ENCODE results near the gene DNAJC1. TPM values are rescaled to one million over a fixed set of nuclear protein-coding genes. Genes with fewer than 3 reads are reported as not detected.
"Not testable (repeated sequence)": the region's sequence is repeated elsewhere in the genome, so short reads cannot be mapped to it uniquely, and the experiment has no call there.

The DNAJC1 gene
- total and polyA plus RNA-seq, 3 donors from 2014 or later: 16.7 to 59.6 (median 59.0) TPM

DNA sequence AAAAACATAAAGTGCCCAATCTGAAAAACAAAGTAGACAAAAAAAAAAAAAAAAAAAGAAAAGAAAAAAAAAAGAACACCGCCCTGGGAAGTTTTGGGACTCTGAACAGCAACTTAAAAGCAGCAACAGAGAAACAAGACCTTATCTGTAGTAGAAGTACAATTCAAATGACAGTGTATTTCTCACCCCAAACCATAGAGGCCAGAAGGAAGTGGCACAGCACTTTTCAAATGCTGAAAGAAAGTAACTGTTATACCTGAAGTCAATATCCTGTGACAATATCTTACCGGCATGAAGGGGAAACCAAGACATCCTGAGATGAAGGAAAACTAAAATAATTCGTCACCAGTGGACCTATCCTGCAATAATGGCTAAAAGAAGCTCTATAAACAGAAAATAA, 112.1 kb downstream of the DNAJC1 start:
- H3K36me3 ChIP-seq (ENCODE audit: low read depth, missing control alignments): no peaks in the 10 kb centered on the region

DNA sequence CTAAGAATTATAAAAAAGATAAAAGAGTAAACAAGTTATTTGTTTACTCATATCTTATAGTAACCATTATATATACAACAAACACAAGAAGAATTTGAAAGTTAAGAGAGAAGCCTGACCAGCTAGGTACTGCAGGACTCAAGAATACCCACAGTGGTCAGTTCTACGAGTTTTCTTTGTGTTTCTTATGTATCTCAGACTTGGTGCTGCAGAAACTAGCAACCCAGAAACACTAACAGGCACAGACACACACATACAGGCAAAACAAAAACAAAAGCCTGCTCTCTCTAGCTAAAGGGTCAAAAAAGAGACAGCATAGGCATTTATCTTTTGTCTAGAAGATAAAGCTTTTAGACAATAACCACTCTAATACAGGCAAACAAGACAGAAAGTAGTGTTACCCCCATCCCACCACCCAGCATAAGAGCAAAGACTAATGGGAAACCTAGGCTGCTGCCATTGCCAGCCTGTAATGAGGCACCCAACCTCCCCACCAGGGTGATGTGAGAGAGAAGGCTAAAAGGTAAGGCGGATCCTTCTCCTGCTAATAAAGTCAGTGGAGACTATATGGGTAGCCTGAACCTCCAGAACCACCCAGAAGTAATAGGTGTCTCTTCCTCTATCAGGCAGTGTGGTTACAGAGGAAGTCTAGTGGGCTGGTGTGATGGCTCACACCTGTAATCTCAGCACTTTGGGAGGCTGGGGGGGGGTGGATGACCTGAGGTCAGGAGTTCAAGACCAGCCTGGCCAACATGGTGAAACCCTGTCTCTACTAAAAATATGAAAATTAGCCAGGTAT, 113.9 kb downstream of the DNAJC1 start:
- no peaks in the 10 kb centered on the region for H3K36me3 ChIP-seq (ENCODE audit: low read depth, missing control alignments)
- intact Hi-C loops (cut with DNase I; ENCODE audit: low total_unique reads): no loop called here
- WGBS, 2 donors: 84 to 88% methylated on average over 2 of the region's 2 CpGs
- no peaks in the 10 kb centered on the region for H3K27me3 ChIP-seq
- no peaks in the 10 kb centered on the region for H3K4me1 ChIP-seq
- no peak for DNase-seq
- H3K27ac ChIP-seq: no peak overlapping the region
- TF ChIP-seq CTCF (IDR thresholded peaks at IDR 0.05): no peak
- no peak for TF ChIP-seq POLR2A (IDR thresholded peaks at IDR 0.05)
- no peak overlapping the region for H3K4me3 ChIP-seq
- no peaks in the 10 kb centered on the region for H3K9me3 ChIP-seq

More for the DNA sequence above, 112.1 kb downstream of the DNAJC1 start:
- Histone ChIP-seq H3K27me3 (no peaks in the 10 kb centered on the region), H3K4me1 (no peaks in the 10 kb centered on the region), H3K4me3 (no peak overlapping the region), H3K27ac (no peak overlapping the region), H3K9me3 (no peaks in the 10 kb centered on the region)
- no peak for DNase-seq
- WGBS, 2 donors: 90 to 99% methylated on average over 3 of the region's 3 CpGs
- TF ChIP-seq POLR2A (IDR thresholded peaks at IDR 0.05) (no peak), CTCF (IDR thresholded peaks at IDR 0.05) (no peak)
- intact Hi-C loops (cut with DNase I; ENCODE audit: low total_unique reads): no loop called here

- Histone ChIP-seq H3K4me3 (no peak overlapping the region), H3K36me3 (ENCODE audit: low read depth, missing control alignments) (no peaks in the 10 kb centered on the region), H3K9me3 (no peaks in the 10 kb centered on the region), H3K27me3 (no peaks in the 10 kb centered on the region), H3K4me1 (no peaks in the 10 kb centered on the region), H3K27ac (no peak overlapping the region)
- intact Hi-C loops (cut with DNase I; ENCODE audit: low total_unique reads): no loop called here
- TF ChIP-seq CTCF (IDR thresholded peaks at IDR 0.05): no peak
- TF ChIP-seq POLR2A (IDR thresholded peaks at IDR 0.05): no peak
- no peak for DNase-seq
- WGBS, 2 donors: 72% methylated on average over 5 of the region's 5 CpGs
These were observed 114.6 kb downstream of the DNAJC1 start for GRCh38 chr10:21888959-21889358.

DNA sequence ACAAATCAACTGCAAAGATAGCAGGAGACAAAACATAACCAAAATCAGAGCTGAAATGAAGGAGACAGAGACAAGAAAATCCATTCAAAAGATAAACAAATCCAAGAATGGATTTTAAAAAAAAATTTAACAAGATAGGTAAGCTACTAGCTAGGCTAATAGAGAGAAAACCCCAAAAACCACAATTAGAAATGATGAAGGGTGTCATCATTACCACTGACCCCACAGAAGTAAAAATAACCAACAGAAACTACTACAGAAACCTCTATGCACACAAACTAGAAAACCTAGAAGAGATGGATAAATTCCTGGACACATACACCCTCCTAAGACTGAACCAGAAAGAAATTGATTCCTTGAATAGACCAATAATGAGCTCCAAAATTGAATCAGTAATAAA, 117.6 kb downstream of the DNAJC1 start:
- intact Hi-C loops (cut with DNase I; ENCODE audit: low total_unique reads): no loop called here
- DNase-seq: no peak
- Histone ChIP-seq H3K4me3 (no peak overlapping the region), H3K36me3 (ENCODE audit: low read depth, missing control alignments) (no peaks in the 10 kb centered on the region), H3K9me3 (no peaks in the 10 kb centered on the region), H3K27me3 (no peaks in the 10 kb centered on the region), H3K4me1 (no peaks in the 10 kb centered on the region), H3K27ac (no peak overlapping the region)
- no peak for TF ChIP-seq CTCF (IDR thresholded peaks at IDR 0.05)

DNA sequence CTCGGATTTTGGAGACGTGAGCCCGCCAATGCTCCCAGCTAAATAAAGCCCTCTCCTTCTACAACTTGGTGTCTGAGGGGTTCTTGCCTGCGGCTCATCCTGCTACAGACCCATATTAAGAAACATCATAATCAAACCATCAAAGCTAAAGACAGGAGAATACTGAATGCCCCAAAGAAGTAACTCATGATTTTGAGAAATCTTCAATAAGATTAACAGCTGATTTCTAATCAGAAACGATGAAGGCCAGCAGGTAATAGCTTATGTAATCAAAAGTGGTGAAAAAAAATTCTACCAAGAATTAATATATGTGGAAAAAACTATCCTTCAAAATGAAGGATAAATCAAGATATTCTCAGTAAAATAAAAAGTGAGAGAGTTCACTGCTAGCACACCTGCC, 130.3 kb downstream of the DNAJC1 start:
- Histone ChIP-seq H3K27me3 (no peaks in the 10 kb centered on the region), H3K4me3 (no peak overlapping the region), H3K4me1 (no peaks in the 10 kb centered on the region), H3K27ac (no peak overlapping the region), H3K36me3 (ENCODE audit: low read depth, missing control alignments) (no peaks in the 10 kb centered on the region), H3K9me3 (no peaks in the 10 kb centered on the region)
- no peak for DNase-seq
- WGBS, 2 donors: 79 to 97% methylated on average over 5 of the region's 5 CpGs
- TF ChIP-seq POLR2A (IDR thresholded peaks at IDR 0.05) (no peak), CTCF (IDR thresholded peaks at IDR 0.05) (no peak)
- intact Hi-C loops (cut with DNase I; ENCODE audit: low total_unique reads): no loop called here

GRCh38 chr10:21872771-21873170, 130.8 kb downstream of the DNAJC1 start:
- H3K27me3 ChIP-seq; DNase-seq; H3K27ac ChIP-seq; H3K9me3 ChIP-seq; H3K36me3 ChIP-seq (ENCODE audit: low read depth, missing control alignments); H3K4me3 ChIP-seq; H3K4me1 ChIP-seq; intact Hi-C loops (cut with DNase I; ENCODE audit: low total_unique reads): not testable (repeated sequence)
- WGBS, 2 donors: 96 to 97% methylated on average over 11 of the region's 11 CpGs
